MCF 10A (cell line): ENCODE measurements around the gene TRDN. TPM values are rescaled to one million over a fixed set of nuclear protein-coding genes. Genes with fewer than 3 reads are reported as not detected.

Experiments
- BruUV-seq: library from RNA; stranded (reverse); fragments of 400-500 nt; replicated peaks from 2 replicates; lab custom pipeline; 2021; lab: Mats Ljungman, UMichigan
- CTCF ChIA-PET: fragments of 300-600 bp; sonication (Branson Sonifier 250); formaldehyde crosslinking; extraction: SDS; loops from one replicate; lab custom pipeline; 2021; ENCODE audit warnings: antibody characterized with exemption, inconsistent platforms; lab: Yijun Ruan, JAX
- POLR2A ChIA-PET: fragments of 300-600, 350-650 bp; sonication (Branson Sonifier 250); formaldehyde crosslinking; extraction: SDS; loops from one replicate; lab custom pipeline; 2020; ENCODE audit warnings: antibody characterized with exemption, inconsistent platforms; lab: Yijun Ruan, JAX
- DNase-seq: peaks from one replicate; pipeline ENCODE4 v3.0.0-alpha.2; 2018; ENCODE audit not compliant: unreplicated experiment
- H3K27ac Mint-ChIP-seq: one replicate; pipeline ENCODE4 v1.8.0; 2022; ENCODE audit warnings: mild to moderate bottlenecking, low read depth, mixed read lengths; ENCODE audit not compliant: unreplicated experiment
- H3K27me3 Mint-ChIP-seq: one replicate; pipeline ENCODE4 v1.8.0; 2022; ENCODE audit warnings: mixed read lengths; ENCODE audit not compliant: insufficient read depth, unreplicated experiment
- H3K36me3 Mint-ChIP-seq: one replicate; pipeline ENCODE4 v1.8.0; 2022; ENCODE audit warnings: mild to moderate bottlenecking, moderate library complexity, mixed read lengths; ENCODE audit not compliant: insufficient read depth, unreplicated experiment
- H3K4me1 Mint-ChIP-seq: one replicate; pipeline ENCODE4 v1.8.0; 2022; ENCODE audit warnings: mixed read lengths; ENCODE audit not compliant: insufficient read depth, unreplicated experiment
- H3K4me3 Mint-ChIP-seq: one replicate; pipeline ENCODE4 v1.8.0; 2022; ENCODE audit warnings: mild to moderate bottlenecking, moderate library complexity, mixed read lengths; ENCODE audit not compliant: unreplicated experiment
- H3K9me3 Mint-ChIP-seq: one replicate; pipeline ENCODE4 v1.8.0; 2022; ENCODE audit warnings: mixed read lengths; ENCODE audit not compliant: unreplicated experiment
- intact Hi-C: fragments of 100-400 bp; cut with micrococcal nuclease; formaldehyde crosslinking; loops from 2 replicates; pipeline ENCODE4 v1.14.1; 2022
- total RNA-seq: library from RNA; stranded (reverse); gene quantifications from 2 replicates; pipeline ENCODE4 v1.2.3, GENCODE V29; 2022
- TF ChIP-seq, protein P1 (sequence below): fragments of 200-600 bp; IDR thresholded peaks from one replicate; pipeline ENCODE4 v1.8.0; 2022; ENCODE audit warnings: antibody characterized with exemption, mild to moderate bottlenecking; ENCODE audit not compliant: unreplicated experiment

The TRDN gene
- total RNA-seq, 1 experiment from 2014 or later, result not detected

DNA sequence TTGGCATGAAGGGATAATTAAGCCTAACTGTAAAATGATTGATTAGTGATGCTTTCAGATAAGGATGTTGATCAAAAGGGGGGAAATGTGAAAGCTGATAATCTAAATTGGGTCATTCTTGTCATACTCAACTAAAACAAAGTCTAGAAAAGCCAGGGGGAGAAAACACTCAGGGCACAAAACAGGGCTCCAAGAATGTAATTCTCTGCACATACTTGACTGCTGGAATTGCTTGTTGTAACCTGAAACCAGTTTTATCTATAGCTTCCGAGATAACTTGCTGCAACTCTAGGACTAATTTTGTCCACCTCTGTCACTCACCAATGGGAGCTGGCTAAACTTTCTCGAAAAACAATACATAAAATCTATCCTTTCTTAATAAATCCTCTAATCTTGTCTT, 330.4 kb downstream of the TRDN start:
- H3K9me3 Mint-ChIP-seq, result no peaks in the 10 kb centered on the region
- ChIA-PET POLR2A (no interaction called here), CTCF (interaction anchor here (0.6 to 2.4 kb wide), 4 partner anchors 10 to 437 kb away, joined by 3 to 9 read pairs (median 4); no protein-coding TSS in a partner anchor)
- BruUV-seq, result no TSS peak
- TF ChIP-seq, protein P1, sequence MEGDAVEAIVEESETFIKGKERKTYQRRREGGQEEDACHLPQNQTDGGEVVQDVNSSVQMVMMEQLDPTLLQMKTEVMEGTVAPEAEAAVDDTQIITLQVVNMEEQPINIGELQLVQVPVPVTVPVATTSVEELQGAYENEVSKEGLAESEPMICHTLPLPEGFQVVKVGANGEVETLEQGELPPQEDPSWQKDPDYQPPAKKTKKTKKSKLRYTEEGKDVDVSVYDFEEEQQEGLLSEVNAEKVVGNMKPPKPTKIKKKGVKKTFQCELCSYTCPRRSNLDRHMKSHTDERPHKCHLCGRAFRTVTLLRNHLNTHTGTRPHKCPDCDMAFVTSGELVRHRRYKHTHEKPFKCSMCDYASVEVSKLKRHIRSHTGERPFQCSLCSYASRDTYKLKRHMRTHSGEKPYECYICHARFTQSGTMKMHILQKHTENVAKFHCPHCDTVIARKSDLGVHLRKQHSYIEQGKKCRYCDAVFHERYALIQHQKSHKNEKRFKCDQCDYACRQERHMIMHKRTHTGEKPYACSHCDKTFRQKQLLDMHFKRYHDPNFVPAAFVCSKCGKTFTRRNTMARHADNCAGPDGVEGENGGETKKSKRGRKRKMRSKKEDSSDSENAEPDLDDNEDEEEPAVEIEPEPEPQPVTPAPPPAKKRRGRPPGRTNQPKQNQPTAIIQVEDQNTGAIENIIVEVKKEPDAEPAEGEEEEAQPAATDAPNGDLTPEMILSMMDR, result no peak
- no peak overlapping the region for H3K4me3 Mint-ChIP-seq
- no peak for DNase-seq
- intact Hi-C loops, result no loop called here
- H3K27ac Mint-ChIP-seq, result no peak overlapping the region
- no peaks in the 10 kb centered on the region for H3K4me1 Mint-ChIP-seq
- H3K36me3 Mint-ChIP-seq, result no peaks in the 10 kb centered on the region
- no peaks in the 10 kb centered on the region for H3K27me3 Mint-ChIP-seq

DNA sequence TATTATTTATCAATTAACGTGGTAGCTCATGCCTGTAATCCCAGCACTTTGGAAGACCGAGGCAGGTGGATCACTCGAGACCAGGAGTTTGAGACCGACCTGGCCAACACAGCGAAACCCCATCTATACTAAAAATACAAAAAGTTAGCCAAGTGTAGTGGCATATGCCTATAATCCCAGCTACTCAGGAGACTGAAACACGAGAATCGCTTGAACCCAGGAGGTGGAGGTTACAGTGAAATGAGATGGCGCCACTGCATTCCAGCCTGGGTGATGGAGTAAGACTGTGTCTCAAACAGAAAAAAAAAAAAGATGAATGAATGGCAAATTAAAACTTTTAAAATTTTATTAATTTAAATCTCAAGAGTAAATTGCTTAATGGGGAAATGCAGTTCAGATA, 341.1 kb downstream of the TRDN start:
- H3K4me1 Mint-ChIP-seq, result no peaks in the 10 kb centered on the region
- intact Hi-C loops, result no loop called here
- H3K9me3 Mint-ChIP-seq, result no peaks in the 10 kb centered on the region
- POLR2A ChIA-PET, result no interaction called here
- H3K27ac Mint-ChIP-seq, result no peak overlapping the region
- no peaks in the 10 kb centered on the region for H3K27me3 Mint-ChIP-seq
- no peaks in the 10 kb centered on the region for H3K36me3 Mint-ChIP-seq
- CTCF ChIA-PET, result no interaction called here
- TF ChIP-seq, protein P1, result no peak
- H3K4me3 Mint-ChIP-seq, result no peak overlapping the region
- DNase-seq, result no peak
- BruUV-seq, result no TSS peak

DNA sequence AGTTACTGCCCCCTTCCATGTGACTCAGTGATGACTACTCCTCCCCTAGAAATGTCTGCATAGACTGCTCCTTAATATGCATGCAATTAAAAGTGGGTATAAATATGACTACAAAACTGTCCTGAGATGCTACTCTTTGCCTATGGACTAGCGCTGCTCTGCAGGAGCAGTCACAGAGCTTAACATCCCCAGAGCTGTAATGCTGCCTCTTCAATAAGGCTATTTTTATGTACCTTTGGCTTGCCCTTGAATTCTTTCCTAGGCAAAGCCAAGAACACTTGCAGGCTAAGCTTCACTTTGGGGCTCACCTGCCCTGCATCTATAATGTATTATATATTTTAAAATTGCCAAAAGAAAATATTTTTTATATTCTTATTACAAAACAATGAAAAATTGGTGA, 341.6 kb downstream of the TRDN start:
- H3K36me3 Mint-ChIP-seq, result no peaks in the 10 kb centered on the region
- no peak for DNase-seq
- BruUV-seq, result no TSS peak
- no peak overlapping the region for H3K27ac Mint-ChIP-seq
- H3K4me3 Mint-ChIP-seq, result no peak overlapping the region
- ChIA-PET POLR2A (no interaction called here), CTCF (interaction anchor here (1.5 kb wide), 1 partner anchor 426 kb away, joined by 3 read pairs; no protein-coding TSS in a partner anchor)
- TF ChIP-seq, protein P1, result no peak
- H3K4me1 Mint-ChIP-seq, result no peaks in the 10 kb centered on the region
- intact Hi-C loops, result no loop called here
- H3K9me3 Mint-ChIP-seq, result no peaks in the 10 kb centered on the region
- H3K27me3 Mint-ChIP-seq, result no peaks in the 10 kb centered on the region

DNA sequence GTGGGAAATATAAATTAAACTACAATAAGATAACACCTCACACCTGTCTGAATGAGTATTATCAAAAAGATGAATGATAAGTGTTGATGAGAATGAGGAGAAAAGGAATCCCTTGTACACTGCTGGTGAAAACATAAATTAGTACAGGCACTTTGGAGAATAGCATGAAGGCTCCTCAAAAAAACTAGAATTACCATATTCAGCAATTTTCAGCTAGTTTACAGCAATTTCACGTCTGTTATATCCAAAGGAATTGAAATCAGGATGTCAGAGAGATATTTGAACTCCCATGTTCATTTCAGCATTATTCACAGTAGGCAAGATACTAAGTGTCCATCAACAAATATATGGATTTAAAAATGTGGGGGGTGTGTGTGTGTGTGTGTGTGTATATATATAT, 348.1 kb downstream of the TRDN start:
- ChIA-PET CTCF (no interaction called here), POLR2A (no interaction called here)
- TF ChIP-seq, protein P1, result no peak
- Mint-ChIP-seq H3K27me3 (no peaks in the 10 kb centered on the region), H3K27ac (no peak overlapping the region), H3K4me3 (no peak overlapping the region), H3K9me3 (peaks cover 19% of the 10 kb centered on the region), H3K36me3 (no peaks in the 10 kb centered on the region), H3K4me1 (no peaks in the 10 kb centered on the region)
- DNase-seq, result no peak
- no TSS peak for BruUV-seq
- intact Hi-C loops, result no loop called here
